Measurements from ENCODE around the gene TGFB1.
A peak's percentile ranks its signal among the peaks of the same experiment; 100 is the strongest.
"Not testable (repeated sequence)": the region's sequence is repeated elsewhere in the genome, so short reads cannot be mapped to it uniquely, and the experiment has no call there.

The TGFB1 gene

GRCh38 chr19:41367848-41368301 lies 14.2 kb upstream of the TGFB1 start:
- DNase-seq: no peak

DNA sequence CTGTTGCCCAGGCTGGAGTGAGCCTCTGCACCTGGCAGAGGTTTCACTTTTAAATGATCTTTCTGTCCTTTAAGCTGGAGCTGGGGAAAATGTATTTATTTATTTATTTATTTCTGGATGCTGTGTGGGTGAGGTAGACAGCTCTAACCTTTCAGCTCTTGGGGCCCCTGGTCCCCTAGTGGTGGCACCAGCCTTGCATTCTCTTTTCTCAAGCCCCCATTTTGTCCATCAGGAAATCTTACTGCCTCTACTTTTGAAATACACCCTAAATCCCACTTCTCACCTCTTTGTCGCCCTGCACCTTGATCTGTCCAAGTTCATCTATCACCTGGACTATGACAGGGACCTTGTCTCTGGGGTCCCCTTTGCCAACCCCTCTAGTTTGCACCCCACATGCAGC lies 12.4 kb upstream of the TGFB1 start:
- DNase-seq: no peak

GRCh38 chr19:41364524-41365391 lies 11.0 kb upstream of the TGFB1 start:
- no peak for DNase-seq

GRCh38 chr19:41363753-41364523 lies 10.2 kb upstream of the TGFB1 start, which contains the start of gene B9D2:
Gene B9D2 (minus strand): TSS chr19:41364149. CDS start chr19:41363519, 630 bp downstream.
- peak; percentile 93 to 98 for DNase-seq

DNA sequence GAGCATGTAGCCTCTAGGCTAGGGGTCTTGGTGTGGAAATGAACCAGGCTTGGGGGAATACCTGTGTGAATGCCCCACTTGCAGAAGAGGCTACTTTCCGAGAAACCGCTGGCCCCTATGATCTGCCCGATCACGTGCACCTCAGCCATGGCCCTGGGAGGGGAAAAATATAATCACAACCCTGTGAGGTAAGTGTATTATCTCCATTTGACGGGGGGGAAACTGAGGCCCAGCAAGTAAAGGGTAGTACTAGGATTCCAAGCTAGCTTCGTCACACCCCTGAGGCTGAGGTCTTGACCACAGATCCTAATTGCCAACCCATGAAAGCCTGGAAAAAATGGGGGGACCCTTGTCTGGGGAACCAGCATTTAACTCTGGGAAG lies 9.6 kb upstream of the TGFB1 start:
- DNase-seq: no peak

DNA sequence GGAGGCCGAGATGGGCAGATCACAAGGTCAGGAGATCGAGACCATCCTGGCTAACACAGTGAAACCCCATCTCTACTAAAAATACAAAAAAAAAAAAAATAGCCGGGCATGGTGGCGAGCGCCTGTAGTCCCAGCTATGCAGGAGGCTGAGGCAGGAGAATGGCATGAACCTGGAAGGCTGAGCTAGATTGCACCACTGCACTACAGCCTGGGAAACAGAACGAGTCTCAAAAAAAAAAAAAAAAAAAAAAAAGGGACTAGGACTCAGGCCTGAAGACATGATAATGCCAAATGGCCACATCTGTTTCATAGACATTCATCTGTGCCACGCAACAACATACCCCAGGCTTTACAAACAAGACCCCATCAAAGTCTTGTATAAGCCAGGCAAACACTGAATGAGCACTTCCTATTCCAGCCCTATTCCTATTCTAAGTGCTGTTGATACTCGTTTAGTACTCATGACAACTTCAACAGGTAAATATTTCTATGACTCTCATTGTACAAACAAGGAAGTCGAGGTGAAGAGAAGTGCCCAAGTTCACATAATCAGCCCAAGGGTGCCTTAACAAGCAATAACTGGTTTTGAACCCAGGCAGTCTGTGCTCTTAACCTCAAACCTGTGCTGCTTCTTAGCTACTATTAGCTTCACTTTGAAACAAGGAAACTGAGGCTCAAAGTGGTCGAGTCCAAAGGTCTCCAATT lies 8.6 kb upstream of the TGFB1 start:
- no peak for DNase-seq

GRCh38 chr19:41359741-41360140 lies 6.0 kb upstream of the TGFB1 start:
- no peak for DNase-seq

GRCh38 chr19:41357746-41358145 lies 4.0 kb upstream of the TGFB1 start:
- no peak for DNase-seq

GRCh38 chr19:41356984-41357739 lies 3.4 kb upstream of the TGFB1 start:
- peak in 1 of 2 experiments; percentile 59 for DNase-seq

- no peak for DNase-seq
These were observed 2.1 kb upstream of the TGFB1 start for GRCh38 chr19:41355802-41356201.

GRCh38 chr19:41355035-41355434 lies 1.3 kb upstream of the TGFB1 start:
- no peak for DNase-seq

- no peak for DNase-seq
These were observed 726 bp upstream of the TGFB1 start for GRCh38 chr19:41354343-41354953.

- DNase-seq: peak; percentile 76 to 78
These were observed 885 bp downstream of the TGFB1 start for GRCh38 chr19:41352609-41353465.

DNA sequence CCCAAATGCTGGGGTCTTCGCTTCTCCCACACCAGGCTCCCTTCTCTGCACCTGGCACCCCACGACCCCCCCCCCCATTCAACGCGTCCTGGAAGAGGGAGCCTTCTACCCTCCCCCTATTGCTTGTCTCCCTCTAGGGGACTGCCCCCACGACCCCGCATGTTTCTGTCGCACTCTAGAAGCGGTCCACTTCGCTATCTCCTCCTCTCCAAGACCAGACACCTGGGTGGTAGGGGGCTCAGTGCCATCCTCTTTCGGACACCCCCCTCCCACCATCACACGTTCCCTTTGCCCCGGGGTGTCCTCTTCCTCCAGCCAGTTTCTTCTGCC lies 1.5 kb downstream of the TGFB1 start:
- no peak for DNase-seq

GRCh38 chr19:41351339-41352245 lies 2.1 kb downstream of the TGFB1 start:
- DNase-seq: peak; percentile 74 to 87

- no peak for DNase-seq
These were observed 2.9 kb downstream of the TGFB1 start for GRCh38 chr19:41350735-41351338.

GRCh38 chr19:41346916-41347315 lies 6.8 kb downstream of the TGFB1 start:
- not testable (repeated sequence) for DNase-seq

GRCh38 chr19:41344162-41344561 lies 9.6 kb downstream of the TGFB1 start:
- DNase-seq: no peak

- DNase-seq: no peak
These were observed 11.8 kb downstream of the TGFB1 start for GRCh38 chr19:41341669-41342490.
